HL-60/S4 (cell line): Measurements from ENCODE around the gene SPEM1.

Experiments used
- in situ Hi-C: fragments of 300-500 bp; cut with MboI; formaldehyde crosslinking; loops from 2 replicates; pipeline ENCODE4 v1.14.3; 2022; ENCODE audit warnings: low sequenced_read_pairs

Gene SPEM1

DNA sequence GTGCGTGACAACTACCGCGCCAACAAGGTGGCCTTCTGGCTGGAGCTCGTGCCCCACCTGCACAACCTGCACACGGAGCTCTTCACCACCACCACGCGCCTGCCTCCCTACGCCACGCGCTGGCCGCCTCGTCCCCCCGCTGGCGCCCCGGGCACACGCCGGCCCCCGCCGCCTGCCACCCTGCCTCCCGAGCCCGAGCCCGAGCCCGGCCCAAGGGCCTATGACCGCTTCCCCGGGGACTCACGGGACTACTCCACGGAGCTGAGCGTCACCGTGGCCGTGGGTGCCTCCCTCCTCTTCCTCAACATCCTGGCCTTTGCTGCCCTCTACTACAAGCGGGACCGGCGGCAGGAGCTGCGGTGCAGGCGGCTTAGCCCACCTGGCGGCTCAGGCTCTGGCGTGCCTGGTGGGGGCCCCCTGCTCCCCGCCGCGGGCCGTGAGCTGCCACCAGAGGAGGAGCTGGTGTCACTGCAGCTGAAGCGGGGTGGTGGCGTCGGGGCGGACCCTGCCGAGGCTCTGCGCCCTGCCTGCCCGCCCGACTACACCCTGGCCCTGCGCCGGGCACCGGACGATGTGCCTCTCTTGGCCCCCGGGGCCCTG, 3.0 kb upstream of the SPEM1 start:
- in situ Hi-C loops: no loop called here

DNA sequence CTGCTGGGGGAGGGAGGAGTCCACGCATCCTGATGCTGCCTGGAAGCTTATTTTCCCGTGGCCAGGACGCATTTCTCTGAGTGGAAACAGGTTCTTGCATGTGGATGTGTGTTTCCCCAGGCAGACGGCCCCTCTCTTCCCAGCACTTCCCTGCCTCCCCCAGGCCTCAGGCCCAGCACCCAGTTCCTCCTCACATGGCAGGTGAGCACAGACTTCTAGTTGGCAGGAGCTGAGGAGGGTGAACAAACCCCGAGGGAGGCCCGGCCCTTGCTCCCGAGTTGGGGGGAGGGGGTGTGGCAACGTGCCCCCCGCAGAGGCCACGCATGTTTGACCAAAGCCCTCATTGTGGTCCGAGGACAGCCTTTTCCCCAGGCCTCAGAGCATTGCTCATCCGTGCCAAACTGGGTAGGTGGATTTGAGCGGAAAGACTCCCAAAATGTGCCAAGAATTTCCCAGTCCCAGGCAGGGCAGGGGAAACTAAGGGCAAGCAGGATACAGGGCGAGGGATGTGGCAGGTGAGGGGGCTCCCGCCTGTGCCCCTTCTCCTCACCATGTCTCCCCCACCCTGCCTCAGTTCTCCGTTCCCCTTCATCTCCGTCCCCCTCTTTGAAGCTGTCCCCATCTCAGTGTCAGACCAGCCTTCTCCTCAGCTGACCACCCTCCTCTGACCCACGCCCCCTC, 1.5 kb upstream of the SPEM1 start:
- in situ Hi-C loops: no loop called here

DNA sequence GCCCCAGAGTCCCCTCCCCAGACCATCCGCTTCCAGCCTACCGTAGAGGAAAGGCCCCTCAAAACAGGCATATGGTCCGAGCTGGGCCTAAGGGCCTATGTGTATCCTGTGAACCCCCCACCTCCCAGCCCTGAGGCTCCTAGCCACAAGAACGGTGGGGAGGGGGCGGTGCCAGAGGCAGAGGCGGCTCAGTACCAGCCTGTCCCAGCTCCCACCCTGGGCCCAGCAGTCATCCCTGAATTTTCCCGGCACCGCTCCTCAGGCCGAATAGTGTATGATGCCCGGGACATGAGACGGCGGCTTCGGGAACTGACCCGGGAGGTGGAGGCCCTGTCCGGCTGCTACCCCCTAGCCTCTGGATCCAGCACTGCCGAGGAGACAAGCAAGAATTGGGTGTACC, 1.1 kb downstream of the SPEM1 start:
- in situ Hi-C loops: no loop called here

DNA sequence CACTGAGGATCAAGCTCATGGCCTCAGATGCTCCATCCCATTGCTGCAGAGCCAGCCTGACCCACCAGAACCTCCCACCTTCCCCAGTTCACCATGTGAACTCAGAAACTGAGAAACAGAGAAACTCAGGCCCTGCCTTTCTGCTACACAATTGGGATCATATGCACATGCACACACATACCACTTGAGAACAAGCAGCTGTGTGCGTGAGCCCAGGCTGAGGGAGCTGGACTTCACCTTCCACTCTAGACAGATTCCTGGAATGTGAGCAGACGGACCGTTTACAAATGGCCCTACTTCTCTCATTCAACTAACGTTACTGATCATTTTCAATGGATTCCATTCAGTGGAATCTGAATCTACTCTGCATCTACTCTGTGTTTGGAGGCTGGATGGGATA, 3.6 kb downstream of the SPEM1 start:
- in situ Hi-C loops: no loop called here

GRCh38 chr17:7425316-7425715, 5.2 kb downstream of the SPEM1 start, which contains the start of gene SPEM2:
Gene SPEM2, plus strand, starts transcription at chr17:7425616. Its CDS starts 73 bp downstream, at chr17:7425689.
- in situ Hi-C loops: no loop called here

DNA sequence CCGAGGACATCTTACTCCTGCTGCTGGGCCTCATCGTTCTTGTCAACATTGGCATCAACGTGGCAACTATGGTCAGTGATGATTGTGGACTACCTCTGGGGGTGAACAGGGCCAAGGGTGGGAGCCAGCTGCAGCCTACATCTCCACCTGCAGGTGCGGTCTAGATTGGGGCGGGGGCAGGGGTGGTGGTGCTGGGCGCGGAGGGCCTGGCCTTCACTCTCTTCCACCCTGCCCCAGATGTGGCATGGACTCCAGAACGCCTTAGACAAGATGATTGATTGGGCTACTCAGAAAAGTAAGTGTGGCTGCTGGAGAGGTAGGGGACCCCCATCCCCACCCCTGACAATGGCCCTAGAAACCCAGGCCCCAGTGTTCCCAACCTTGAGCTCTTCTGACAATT, 5.6 kb downstream of the SPEM1 start:
- in situ Hi-C loops: no loop called here

GRCh38 chr17:7426203-7426863, 6.2 kb downstream of the SPEM1 start:
- in situ Hi-C loops: no loop called here

DNA sequence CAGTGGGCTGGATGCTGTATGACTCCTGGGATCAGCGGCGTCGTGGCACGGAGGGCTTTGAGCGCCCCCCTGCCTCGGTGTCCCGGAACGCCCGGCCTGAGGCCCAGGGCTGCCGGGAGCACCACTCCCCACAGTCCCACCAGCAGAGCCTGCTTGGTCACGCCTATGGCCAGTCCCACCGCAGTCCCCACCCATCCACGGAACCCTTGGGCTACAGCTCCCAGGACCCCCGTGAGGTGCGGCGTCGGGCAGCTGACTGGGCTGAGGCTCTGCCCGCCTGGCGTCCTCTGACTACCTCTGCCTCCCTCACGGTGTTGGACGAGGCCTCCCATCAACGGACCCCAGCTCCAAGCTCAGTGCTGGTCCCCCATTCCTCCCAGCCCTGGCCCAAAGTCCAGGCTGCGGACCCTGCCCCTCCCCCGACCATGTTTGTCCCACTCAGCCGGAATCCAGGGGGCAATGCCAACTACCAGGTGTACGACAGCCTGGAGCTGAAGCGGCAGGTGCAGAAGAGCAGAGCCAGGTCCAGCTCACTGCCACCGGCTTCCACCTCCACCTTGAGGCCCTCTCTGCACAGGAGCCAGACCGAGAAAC, 6.9 kb downstream of the SPEM1 start:
- in situ Hi-C loops: no loop called here

- in situ Hi-C loops: no loop called here
These were observed 7.4 kb downstream of the SPEM1 start for GRCh38 chr17:7427549-7427948.

DNA sequence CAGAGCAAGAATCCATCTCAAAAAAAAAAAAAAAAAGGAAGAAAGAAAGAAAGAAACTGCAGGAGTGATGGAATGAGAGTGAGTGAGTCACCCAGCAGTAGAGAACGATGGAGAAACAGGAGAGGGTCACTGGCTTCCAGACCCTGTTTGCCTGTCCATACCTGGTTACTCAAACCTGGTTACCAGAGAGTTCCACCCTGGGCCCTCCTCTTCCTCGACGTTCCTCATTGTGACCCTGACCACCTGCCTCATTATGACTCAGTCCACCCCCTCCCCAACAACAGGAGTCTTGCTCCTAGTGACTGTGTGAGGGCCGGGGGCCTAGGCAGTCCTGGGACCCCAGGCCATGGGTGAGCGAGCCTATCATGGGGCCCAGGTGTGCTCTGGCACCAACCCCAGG, 8.4 kb downstream of the SPEM1 start, which contains the start of gene SPEM3:
TSS of gene SPEM3 (plus strand) at position 301 of the 400 bp plus-strand sequence. CDS start at position 347, 46 bp downstream.
- in situ Hi-C loops: no loop called here

- in situ Hi-C loops: no loop called here
These were observed 9.6 kb downstream of the SPEM1 start for GRCh38 chr17:7429722-7430121.

- in situ Hi-C loops: no loop called here
These were observed 11.1 kb downstream of the SPEM1 start for GRCh38 chr17:7431231-7431630.

- in situ Hi-C loops: no loop called here
These were observed 12.2 kb downstream of the SPEM1 start for GRCh38 chr17:7432296-7432695.

DNA sequence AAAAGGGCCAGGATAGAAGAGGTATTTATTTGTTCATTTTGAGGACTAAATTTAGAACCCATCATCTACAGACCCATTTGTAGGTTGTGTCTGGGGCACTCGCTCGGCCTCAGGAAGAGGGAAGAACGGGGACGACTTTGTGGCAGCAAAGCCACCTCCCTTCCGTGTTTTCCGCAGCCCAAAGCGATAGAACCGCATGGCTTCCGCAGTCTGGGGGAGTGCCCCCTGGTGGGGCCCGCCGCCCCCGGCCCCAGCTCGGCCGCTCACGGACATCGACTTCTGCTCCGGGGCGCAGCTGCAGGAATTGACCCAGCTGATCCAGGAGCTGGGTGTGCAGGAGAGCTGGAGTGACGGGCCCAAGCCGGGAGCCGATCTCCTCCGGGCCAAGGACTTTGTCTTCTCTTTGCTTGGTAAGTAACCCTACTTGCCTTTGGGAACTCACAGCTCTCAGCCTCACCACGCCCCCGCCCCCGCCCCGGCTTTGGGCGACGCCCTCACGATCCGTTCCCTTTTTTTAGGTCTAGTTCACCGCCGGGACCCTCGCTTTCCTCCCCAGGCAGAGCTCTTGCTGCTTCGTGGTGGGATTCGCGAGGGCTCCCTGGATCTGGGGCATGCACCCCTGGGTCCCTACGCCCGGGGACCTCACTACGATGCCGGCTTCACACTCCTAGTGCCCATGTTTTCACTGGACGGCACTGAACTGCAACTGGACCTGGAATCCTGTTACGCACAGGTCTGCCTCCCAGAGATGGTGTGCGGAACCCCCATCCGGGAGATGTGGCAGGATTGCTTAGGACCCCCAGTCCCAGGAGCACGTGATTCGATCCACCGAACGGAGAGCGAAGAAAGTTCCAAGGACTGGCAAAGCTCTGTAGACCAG, 15.8 kb downstream of the SPEM1 start:
- in situ Hi-C loops: no loop called here

- in situ Hi-C loops: no loop called here
These were observed 16.6 kb downstream of the SPEM1 start for GRCh38 chr17:7436556-7437368.

- in situ Hi-C loops: no loop called here
These were observed 17.3 kb downstream of the SPEM1 start for GRCh38 chr17:7437369-7437863.

GRCh38 chr17:7437950-7438614, 18.0 kb downstream of the SPEM1 start:
- in situ Hi-C loops: no loop called here

GRCh38 chr17:7438656-7439460, 18.7 kb downstream of the SPEM1 start:
- in situ Hi-C loops: no loop called here
